Left cardiac atrium (tissue), 4 donors: ENCODE measurements around the gene MICAL3. TPM values are rescaled to one million over a fixed set of nuclear protein-coding genes. Genes with fewer than 3 reads are reported as not detected.
"Not testable (repeated sequence)": the region's sequence is repeated elsewhere in the genome, so short reads cannot be mapped to it uniquely, and the experiment has no call there.

ENCODE experiments used
- ATAC-seq, 2 donors: fragments of 200-7000 bp; cut with Tn5 transposase; one replicate each; pipeline ENCODE4 v1.9.1; 2020; ENCODE audit warnings: mild to moderate bottlenecking in 2 of 2, moderate library complexity in 2 of 2
- DNase-seq: peaks from one replicate; pipeline ENCODE4 v3.0.0-alpha.2; 2020
- intact Hi-C, 2 donors: fragments of 100-400 bp; cut with DNase I; formaldehyde crosslinking; loops; one replicate each; pipeline versions ENCODE4 v1.14.1 to v1.15.1; 2022 to 2023
- total RNA-seq, 2 donors: library from RNA; stranded (reverse); fragmentation: NEBNext Ultra II Directional; extraction: Animal tissue kit (Norgen Biotek cat#: 25700); gene quantifications; one replicate each; pipeline ENCODE4 v1.2.1, GENCODE V29; 2021
- donor health status: DM: no; HTN: yes; CAD: no.
- donor health status: DM: no; HTN: yes; CAD: no; lungs with severe emphysema.
- donor health status: DM: yes; HTN: yes; CAD: no.
- donor health status: Dilated cardiomyopathy.

Gene MICAL3
- total RNA-seq, 2 donors from 2014 or later = 54.7 to 80.1 TPM

DNA sequence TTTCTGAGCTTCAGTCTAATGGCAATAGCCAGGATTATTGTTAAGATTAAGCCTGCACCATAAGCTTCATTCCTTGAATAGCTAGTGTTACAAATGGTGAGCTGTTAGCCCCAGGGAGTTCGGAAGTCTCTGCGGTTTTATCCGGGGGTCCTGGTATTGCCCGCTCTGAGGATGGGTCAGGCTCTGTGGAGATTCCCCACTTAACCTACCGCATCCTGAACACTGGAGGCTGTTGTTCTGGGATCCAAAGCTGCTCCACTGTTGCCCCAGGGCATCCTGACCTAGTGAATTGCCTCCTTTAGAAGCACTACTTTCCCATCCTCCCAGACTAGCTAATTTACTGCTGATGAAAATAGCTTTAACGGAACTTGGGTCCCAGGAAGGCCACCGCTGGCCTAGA, 38.9 kb upstream of the MICAL3 start:
- no peak for ATAC-seq
- DNase-seq = no peak
- intact Hi-C loops = no loop called here

DNA sequence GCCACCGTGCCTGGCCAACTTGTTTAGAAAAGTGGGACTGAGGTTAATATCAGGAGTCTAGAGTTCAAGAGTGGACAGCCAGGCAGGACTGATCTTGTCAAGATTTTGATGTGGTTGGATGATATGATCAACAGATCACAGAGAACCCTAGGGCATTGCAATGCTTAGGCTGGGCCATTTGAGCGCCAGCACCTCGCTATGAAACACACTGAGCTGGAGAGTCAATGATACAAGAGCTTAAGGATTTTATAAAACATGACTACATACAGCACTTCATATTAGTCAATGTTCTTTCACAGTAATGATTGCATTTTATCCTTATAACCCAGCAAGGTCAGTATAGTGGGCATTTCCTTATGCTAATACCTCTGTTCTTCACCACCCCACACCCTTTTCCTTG, 38.1 kb upstream of the MICAL3 start:
- intact Hi-C loops = no loop called here
- ATAC-seq = no peak
- no peak for DNase-seq

DNA sequence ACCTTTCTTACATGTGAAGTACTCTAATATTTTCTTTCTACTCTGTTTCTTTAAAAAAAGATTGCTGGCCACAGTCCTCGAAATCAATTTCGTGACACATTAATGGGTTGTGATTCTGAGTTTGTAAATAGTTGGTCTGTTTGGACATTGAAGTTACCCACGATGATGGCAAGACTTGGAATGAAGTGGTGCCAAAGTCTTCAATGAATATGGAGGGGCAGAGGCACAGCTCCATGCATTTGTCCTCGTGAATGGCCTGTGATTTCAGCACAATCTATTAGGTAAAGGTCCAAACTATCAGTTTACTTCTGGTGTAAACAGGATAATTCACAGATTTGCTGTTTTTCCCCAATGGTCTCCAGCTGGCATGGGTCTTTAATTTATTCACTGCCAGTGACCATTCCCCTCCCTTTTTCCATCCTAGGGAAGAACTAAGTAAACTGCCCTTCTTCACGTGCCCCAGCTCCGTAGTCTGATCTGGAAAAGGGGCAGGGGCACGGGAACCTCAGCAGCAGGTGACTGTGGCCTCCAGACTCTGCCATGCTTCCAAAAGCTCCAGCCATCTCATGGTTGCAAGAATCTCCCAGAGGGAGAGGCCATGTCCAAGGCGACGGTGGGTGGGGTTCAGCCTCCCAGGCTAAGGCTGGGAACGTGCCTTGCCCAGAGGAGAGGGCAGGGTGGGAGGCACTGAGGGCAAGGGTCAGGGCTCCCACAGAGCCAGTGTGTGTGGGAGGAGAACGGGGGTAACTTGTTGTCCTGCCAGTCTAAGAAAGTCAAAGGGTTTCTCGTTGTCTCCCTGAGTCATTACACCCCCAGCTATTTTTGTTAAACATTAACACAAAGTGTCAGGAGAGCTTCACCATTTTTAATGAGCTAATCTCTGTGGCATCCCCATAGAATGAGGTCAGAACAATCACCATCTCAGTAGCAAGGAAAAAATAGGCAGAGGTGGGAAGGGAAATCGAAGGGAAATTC, 36.6 kb upstream of the MICAL3 start:
- intact Hi-C loops = no loop called here
- DNase-seq (no peak), ATAC-seq (peak in 1 of 2 donors; percentile 16)

DNA sequence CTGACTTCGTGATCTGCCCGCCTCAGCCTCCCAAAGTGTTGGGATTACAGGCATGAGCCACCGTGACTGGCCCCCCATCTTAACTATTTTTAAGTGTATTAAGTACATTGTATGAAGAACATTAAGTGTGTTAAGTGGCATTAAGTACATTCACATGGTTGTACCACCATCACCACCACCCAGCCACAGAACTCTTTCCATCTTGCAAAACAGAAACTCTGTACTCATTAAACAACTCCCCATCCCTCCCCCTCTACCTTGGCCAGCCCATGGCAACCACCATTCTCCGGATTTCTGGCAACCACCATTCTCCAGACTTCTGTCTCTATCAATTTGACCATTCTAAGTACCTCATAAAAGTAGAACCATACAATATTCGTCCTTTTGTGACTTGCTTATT, 35.6 kb upstream of the MICAL3 start:
- intact Hi-C loops = no loop called here
- ATAC-seq (no peak), DNase-seq (no peak)

DNA sequence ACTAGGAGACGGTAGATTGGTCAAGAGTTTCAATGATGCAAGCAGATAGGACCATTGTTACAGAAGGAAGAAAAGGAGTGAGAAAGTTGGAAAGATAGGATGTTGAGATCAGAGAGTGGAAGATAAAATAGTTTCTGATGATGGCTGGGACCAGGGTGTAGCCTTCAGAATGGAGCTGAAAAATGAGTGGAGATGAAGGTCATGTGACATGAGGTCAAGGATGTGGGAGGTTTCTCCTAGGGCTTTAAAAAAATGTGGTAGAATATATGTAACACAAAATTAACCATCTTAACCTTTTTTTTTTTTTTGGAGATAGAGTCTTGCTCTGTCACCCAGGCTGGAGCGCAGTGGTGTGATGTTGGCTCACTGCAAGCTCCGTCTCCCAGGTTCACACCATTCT, 35.1 kb upstream of the MICAL3 start:
- ATAC-seq (no peak), DNase-seq (no peak)
- intact Hi-C loops = no loop called here

DNA sequence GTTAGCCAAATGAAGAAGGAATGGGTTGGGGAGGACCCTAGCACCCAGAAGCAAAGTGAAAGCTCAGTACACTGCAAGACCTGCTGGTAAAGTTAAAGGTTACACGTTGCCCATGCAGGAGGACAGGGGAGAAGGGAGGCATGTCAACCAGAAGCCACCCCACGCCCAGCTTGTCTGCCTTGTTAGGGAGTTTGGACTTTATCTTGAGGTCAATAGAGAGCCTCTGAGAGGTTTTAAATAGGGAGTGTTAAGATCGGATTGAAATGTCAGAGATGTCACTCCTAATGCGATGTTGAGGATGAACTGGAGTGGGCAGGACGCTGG, 34.7 kb upstream of the MICAL3 start:
- intact Hi-C loops = no loop called here
- ATAC-seq (peak in 1 of 2 donors; percentile 22), DNase-seq (no peak)

DNA sequence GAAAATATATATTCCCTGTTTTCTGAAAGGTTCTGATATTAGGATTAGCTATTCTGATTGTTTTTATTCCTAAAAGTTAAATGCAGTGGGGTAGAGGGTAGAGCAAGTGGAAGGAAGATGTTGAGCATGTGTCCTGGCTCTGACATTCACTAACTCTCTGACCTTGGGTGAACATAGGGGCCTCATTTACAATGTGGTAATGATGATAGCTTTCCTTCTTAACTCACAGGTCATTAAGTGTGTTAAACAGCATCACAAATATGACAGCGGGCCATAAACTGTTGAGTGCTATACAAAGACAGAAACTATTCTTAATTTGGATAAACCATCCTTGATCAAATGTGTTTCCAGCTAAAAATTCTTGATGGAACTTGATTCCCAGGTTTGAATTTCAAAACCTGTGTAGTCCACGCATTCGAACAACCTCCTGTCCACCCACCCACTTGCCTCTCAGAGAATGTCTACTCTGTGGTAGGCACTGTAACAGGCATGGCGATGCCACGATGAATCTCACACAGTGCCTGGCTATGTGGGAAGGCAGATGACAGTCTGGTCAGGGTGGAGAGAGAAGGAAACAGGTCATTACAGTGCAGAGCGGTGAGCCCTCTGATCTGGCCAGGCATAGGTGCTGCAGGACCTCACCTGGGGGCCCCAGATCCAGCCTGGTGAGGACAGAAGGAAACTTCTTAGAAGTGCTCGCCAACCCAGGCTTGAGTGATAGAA, 34.2 kb upstream of the MICAL3 start:
- intact Hi-C loops = no loop called here
- DNase-seq = no peak
- no peak for ATAC-seq

DNA sequence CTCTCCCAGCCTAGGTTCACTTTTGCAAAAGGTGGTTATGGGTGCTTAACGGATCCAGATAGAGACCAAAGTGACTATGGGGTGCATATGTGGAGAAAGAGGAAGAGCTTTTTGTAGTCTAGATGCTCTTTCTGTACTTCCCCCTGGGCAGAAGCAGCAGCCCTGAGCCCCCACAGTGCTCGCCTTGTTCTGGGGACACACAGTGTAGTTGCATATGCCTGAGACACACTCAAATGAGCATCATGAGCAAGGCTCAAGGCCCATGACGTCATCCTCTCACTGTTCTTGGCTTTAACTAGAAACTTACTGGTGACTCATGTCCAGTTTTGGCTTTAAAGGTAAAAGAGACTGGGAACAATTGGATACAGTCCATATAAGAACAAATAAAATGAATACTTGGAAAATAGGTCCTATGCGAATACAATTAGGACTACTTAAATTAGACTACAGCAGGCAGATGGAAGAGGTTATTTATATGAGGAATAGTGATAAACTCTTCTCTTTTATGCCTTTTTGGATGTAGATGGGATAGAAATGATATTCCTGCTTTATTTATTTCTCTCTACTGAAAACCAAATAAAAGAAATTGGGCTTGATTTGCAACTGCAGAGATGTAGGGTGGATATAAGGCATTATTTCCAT, 33.3 kb upstream of the MICAL3 start:
- intact Hi-C loops = no loop called here
- ATAC-seq = peak; percentile 67 to 88
- peak; percentile 83 for DNase-seq

DNA sequence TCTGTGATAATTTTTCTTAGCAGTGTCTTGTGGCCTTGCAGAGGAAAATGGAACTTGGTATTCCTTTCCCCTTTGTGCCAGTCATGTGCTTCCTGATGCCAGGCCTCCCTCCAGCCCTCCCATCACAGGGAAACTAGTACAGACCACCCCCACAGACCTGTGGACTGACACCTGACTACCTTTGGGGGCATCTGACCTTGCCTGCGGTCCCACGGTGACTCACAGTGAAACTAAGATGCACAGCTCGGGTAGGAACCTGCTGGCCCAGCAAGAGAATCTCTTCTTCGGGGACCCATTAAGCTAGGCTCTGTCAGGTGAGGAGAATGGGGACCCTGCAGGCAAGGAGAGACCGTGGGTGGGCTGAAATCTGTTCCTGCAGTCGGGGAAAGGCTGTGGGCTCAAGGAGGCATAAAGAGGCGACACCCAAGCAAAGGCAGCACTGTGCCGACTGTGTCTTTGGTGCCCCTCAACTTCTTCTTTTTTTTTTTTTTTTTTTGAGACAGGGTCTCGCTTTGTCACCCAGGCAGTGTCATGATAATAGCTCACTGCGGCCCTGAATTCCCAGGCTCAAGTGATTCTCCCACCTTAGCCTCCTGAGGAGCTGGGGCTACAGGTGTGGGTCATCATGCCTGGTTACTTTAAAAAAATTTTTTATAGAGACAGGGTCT, 32.6 kb upstream of the MICAL3 start:
- no peak for ATAC-seq
- intact Hi-C loops = no loop called here
- no peak for DNase-seq

DNA sequence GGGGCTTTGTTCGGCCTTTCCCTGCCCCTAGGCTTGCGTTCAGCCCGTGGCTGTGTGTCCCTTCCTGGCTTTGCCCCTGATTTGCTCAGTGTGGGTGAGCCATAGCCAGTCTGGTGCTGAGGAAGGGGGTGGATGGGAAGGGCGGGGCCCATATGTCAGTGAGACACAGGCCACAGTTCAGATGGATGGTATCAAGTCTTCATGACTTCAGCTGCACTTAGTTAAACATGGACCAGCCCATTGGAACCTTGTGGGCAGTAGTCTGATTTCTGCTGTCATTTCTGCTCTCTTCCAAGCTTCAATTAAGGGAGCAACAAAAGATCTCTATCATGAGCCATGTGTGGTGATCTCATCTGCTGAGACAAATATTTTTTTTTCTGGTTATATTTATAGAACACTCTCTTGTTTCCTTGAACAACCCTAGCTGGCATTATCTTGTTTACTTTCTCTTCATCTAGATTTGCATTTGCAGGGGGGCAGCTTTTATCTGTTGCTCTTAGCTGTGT, 31.9 kb upstream of the MICAL3 start:
- DNase-seq (peak; percentile 40), ATAC-seq (peak; percentile 27 to 66)
- intact Hi-C loops = no loop called here

DNA sequence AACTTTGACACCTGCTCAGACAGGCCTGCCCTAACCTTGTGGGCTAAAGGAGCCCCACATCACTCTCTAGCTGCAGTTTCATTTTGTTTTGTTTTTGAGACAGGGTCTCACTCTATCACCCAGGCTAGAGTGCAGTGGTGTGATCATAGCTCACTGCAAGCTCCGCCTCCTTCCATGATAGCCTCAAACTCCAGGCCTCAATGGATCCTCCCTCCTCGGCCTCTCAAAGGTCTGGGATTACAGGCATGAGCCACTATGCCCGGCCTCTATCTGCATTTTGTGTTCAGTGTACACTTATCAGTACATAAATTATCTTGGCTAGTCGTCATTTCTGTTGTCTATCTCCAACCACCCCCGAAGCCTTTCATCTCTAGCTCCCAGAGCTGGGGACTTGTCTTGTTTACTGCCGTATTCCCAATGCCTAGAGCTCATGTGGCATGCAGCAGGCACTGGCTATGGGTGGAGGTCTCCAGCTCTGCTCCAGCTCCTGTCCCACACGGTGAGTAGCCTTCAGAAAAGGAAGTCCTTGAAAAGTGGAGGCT, 31.3 kb upstream of the MICAL3 start:
- DNase-seq (no peak), ATAC-seq (no peak)
- intact Hi-C loops = no loop called here

DNA sequence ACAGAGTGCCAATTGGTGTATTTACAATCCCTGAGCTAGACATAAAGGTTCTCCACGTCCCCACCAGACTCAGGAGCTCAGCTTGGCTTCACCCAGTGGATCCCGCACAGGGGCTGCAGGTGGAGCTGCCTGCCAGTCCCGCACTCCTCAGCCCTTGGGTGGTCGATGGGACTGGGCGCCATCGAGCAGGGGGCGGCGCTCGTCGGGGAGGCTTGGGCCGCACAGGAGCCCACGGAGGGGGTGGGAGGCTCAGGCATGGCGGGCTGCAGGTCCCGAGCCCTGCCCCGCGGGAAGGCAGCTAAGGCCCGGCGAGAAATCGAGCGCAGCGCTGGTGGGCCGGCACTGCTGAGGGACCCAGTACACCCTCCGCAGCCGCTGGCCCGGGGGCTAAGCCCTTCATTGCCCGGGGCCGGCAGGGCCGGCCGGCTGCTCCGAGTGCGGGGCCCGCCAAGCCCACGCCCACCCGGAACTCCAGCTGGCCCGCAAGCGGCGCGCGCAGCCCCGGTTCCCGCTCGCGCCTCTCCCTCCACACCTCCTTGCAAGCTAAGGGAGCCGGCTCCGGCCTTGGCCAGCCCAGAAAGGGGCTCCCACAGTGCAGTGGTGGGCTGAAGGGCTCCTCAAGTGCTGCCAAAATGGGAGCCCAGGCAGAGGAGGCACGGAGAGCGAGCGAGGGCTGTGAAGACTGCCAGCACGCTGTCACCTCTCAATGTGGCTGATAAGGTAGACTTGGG, 29.0 kb upstream of the MICAL3 start:
- ATAC-seq, intact Hi-C loops, DNase-seq: not testable (repeated sequence)

DNA sequence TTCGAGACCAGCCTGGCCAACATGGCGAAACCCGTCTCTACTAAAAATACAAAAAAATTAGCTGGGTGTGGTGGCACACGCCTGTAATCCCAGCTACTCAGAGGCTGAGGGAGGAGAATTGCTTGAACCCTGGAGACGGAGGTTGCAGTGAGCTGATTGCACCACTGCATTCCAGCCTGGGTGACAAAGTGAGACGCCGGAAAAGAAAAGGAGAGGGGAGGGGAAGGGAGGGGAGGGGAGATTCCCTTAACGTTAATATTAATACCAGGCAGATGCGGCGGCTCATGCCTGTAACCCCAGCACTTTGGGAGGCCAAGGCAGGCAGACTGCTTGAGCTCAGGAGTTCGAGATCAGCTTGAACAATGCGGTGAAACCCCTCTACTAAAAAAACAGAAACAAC, 26.8 kb upstream of the MICAL3 start:
- DNase-seq, intact Hi-C loops, ATAC-seq: not testable (repeated sequence)

DNA sequence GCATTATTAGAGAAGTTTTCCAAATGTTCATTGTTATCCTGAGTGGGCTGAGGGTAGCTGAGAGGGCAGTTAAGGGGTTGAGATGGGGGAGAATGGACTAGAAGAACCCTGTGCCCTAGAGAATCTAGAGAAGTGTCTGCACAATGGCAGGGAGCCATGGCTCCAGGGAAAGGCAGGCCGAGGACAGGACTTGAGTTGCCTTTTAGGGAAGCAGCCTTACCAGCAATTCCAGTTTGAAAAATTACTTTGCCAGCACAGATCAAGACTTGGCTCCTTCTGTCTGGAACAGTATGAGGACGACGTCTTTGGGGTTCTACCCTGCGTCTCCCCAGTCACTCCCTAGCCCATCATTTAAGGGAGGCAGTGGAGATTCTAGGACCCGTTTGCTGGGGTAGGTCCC, 25.7 kb upstream of the MICAL3 start:
- intact Hi-C loops = no loop called here
- no peak for ATAC-seq
- DNase-seq = no peak

DNA sequence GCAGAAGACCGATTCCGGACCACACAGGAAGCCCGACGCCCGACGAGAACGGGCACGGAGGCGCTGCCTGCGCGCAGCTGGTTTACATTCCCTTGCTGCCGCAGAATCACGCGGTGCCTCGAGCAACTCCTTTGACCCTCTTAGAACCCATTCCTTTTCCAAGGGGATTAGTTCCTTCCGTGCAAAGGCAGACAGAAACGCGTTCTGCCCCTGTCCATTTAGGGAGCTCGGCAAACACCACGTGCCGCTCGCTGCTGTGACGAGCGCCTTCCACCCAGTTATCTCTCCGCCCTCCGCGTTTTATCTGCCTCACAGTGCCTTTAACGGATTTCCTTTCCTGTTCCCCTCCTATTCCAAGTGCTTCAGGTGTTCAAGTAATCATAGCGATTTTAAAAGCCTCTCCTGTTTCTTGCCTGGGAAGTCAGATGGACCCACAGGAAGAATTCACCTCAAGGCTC, 24.1 kb upstream of the MICAL3 start:
- intact Hi-C loops = no loop called here
- no peak for DNase-seq
- ATAC-seq = no peak

DNA sequence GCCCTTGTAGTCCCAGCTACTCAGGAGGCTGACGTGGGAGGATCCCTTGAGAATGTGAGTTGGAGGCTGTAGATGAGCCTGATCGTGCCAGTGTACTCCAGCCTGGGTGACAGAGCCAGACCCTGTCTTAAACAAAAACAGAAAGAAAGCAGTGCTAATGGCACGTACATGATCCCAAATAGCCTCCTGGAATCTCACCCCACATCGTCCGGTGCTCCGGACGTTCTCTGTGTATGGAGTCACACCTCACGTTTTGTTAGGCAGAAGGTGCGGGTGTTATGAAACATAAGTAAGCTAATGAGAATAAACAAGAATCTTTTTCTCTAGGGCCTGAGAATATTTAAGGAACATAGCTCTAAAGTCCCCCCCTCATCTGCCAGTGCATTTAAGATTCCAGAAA, 23.7 kb upstream of the MICAL3 start:
- no peak for DNase-seq
- no peak for ATAC-seq
- intact Hi-C loops = no loop called here

DNA sequence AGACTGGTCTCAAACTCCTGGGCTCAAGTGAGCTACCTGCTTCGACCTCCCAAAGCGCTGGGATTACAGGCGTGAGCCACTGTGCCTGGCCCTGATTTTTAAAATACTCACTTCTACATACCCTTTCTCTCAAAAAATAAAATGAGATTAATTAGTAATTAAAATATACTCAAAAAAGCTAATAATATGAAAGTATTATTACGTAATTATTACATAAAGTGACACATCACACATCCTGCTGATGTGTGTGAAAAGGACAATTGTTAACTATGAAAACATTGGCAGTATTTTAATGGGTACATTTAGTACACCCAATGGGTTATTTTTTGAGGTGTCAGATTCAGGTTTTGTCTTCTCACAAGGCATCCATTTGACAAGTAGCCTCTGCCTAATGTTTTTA, 21.4 kb upstream of the MICAL3 start:
- intact Hi-C loops = no loop called here
- ATAC-seq (no peak), DNase-seq (no peak)

DNA sequence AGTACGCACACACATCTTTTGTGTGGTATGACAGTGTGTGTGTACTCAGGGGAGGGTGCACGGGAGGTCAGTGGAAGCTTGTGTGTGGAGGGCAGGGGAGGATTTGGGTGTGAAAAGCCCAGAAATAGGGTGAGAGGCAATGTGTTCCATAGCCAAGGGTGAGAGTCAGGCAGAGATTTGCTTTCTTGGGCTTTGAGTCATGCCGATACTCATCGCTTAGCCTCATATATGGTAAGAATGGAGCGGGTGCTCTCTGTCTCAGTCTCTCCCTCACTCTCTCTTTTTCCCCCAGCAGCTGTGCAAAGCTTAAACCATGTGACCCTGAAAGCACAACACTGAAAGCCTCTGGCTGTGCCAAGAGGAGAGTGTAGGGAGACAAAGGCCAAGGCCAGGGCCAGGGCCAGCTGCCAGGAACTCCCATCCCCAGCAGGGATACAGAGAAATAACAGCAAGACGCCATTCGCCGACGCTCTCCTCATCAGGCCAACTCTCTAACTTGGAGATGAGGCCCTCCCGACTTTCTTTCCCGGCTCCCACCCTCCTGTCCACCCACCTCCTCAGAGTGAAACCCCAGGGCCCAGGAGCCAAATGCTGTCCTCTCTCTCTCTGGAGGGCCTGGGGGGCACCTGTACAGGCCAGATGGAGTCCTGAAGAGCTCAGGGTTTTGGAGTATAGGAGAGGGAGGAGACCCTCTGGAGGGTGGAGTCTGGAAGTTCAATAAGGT, 20.3 kb upstream of the MICAL3 start:
- DNase-seq = peak; percentile 58
- ATAC-seq = peak; percentile 88 to 90
- intact Hi-C loops = no loop called here
